ENCODE data around the gene ATP11A. TPM values are rescaled to one million over a fixed set of nuclear protein-coding genes. Genes with fewer than 3 reads are reported as not detected.

Gene ATP11A
- polyA plus RNA-seq (2013), result 28.9 and 29.2 TPM in 2 replicates

- peak within 1 kb of the TSS; percentile 87 for H3K4me3 ChIP-seq (ENCODE audit: low read depth, low read length)
- no CpG with 5 or more reads among the region's 95 CpGs for WGBS (ENCODE audit: extremely low coverage, insufficient coverage, insufficient read length)
- H3K36me3 ChIP-seq (ENCODE audit: control insufficient read depth in 1 of 2, insufficient read depth in 2 of 2, low read length in 2 of 2), result no peaks in the 10 kb centered on the region
- H4K91ac ChIP-seq (ENCODE audit: low read depth, low read length), result peak within 1 kb of the TSS; percentile 85
- H3K4me2 ChIP-seq (ENCODE audit: low read length), result peak within 1 kb of the TSS; percentile 74
- H3K18ac ChIP-seq (ENCODE audit: low read length), result peak within 1 kb of the TSS; percentile 87
- no peaks in the 10 kb centered on the region for H3K9me3 ChIP-seq (ENCODE audit: insufficient read depth, low read depth, low read length)
- peaks cover 15% of the 10 kb centered on the region for H3K79me1 ChIP-seq (ENCODE audit: low read length)
- peak within 1 kb of the TSS; percentile 53 for H2BK12ac ChIP-seq (ENCODE audit: low read length)
- H3K4ac ChIP-seq (ENCODE audit: low read depth, low read length), result peak within 1 kb of the TSS; percentile 67
- H2AFZ ChIP-seq (ENCODE audit: insufficient read depth, low read length, poor library complexity), result peak within 1 kb of the TSS; percentile 92
- no peaks in the 10 kb centered on the region for H3K27me3 ChIP-seq (ENCODE audit: insufficient read depth, low read length)
- peak within 1 kb of the TSS; percentile 78 for H2AK5ac ChIP-seq (ENCODE audit: low read length)
- peaks cover 26% of the 10 kb centered on the region for H3K79me2 ChIP-seq (ENCODE audit: control insufficient read depth, insufficient read depth, low read length, poor library complexity)
- peak within 1 kb of the TSS; percentile 91 for H3K14ac ChIP-seq (ENCODE audit: low read length)
- H3K23ac ChIP-seq (ENCODE audit: low read length), result no peak within 1 kb of the TSS
- peak within 1 kb of the TSS; percentile 89 for H3K9ac ChIP-seq (ENCODE audit: low read length)
- DNase-seq, result peak; percentile 92 to 93
- peak within 1 kb of the TSS; percentile 84 for H3K27ac ChIP-seq (ENCODE audit: low read depth, low read length)
- peak within 1 kb of the TSS; percentile 91 for H4K8ac ChIP-seq (ENCODE audit: low read depth, low read length)
- peak within 1 kb of the TSS; percentile 59 for H4K12ac ChIP-seq (ENCODE audit: low read depth, low read length)
- peak within 1 kb of the TSS; percentile 89 for H2BK120ac ChIP-seq (ENCODE audit: insufficient read depth, low read length, poor library complexity)
- H2BK5ac ChIP-seq (ENCODE audit: low read depth, low read length, poor library complexity), result peak within 1 kb of the TSS; percentile 88
- H3K4me1 ChIP-seq (ENCODE audit: control insufficient read depth in 1 of 2, insufficient read depth in 2 of 2, low read length in 2 of 2), result peaks cover 18 to 29% of the 10 kb centered on the region in 2 experiments
Measured at GRCh38 chr13:112689303-112690245, at the start of gene ATP11A. TSS of gene ATP11A (plus strand) at chr13:112690038. CDS start at chr13:112690417, 379 bp downstream.

- Histone ChIP-seq H3K27ac (ENCODE audit: low read depth, low read length) (no peak overlapping the region), H3K14ac (ENCODE audit: low read length) (no peak overlapping the region), H2BK12ac (ENCODE audit: low read length) (no peak overlapping the region), H2AFZ (ENCODE audit: insufficient read depth, low read length, poor library complexity) (no peak overlapping the region), H3K79me1 (ENCODE audit: low read length) (peaks cover 17% of the 10 kb centered on the region), H3K4me3 (ENCODE audit: low read depth, low read length) (no peak overlapping the region), H3K4ac (ENCODE audit: low read depth, low read length) (no peak overlapping the region), H3K9ac (ENCODE audit: low read length) (no peak overlapping the region), H3K36me3 (ENCODE audit: control insufficient read depth in 1 of 2, insufficient read depth in 2 of 2, low read length in 2 of 2) (no peaks in the 10 kb centered on the region), H3K9me3 (ENCODE audit: insufficient read depth, low read depth, low read length) (peaks cover 2% of the 10 kb centered on the region), H4K8ac (ENCODE audit: low read depth, low read length) (no peak overlapping the region), H3K4me1 (ENCODE audit: control insufficient read depth in 1 of 2, insufficient read depth in 2 of 2, low read length in 2 of 2) (peaks cover 22 to 27% of the 10 kb centered on the region in 2 experiments), H4K12ac (ENCODE audit: low read depth, low read length) (no peak overlapping the region), H3K79me2 (ENCODE audit: control insufficient read depth, insufficient read depth, low read length, poor library complexity) (no peaks in the 10 kb centered on the region), H3K4me2 (ENCODE audit: low read length) (no peak overlapping the region), H3K27me3 (ENCODE audit: insufficient read depth, low read length) (no peaks in the 10 kb centered on the region), H2BK5ac (ENCODE audit: low read depth, low read length, poor library complexity) (no peak overlapping the region), H3K23ac (ENCODE audit: low read length) (no peak overlapping the region), H2BK120ac (ENCODE audit: insufficient read depth, low read length, poor library complexity) (no peak overlapping the region), H2AK5ac (ENCODE audit: low read length) (no peak overlapping the region), H3K18ac (ENCODE audit: low read length) (no peak overlapping the region), H4K91ac (ENCODE audit: low read depth, low read length) (no peak overlapping the region)
- WGBS (ENCODE audit: extremely low coverage, insufficient coverage, insufficient read length), result no CpG with 5 or more reads among the region's 19 CpGs
- no peak for DNase-seq
Measured at GRCh38 chr13:112641456-112642089, 48.3 kb upstream of the ATP11A start.

GRCh38 chr13:112642090-112642460 is 47.8 kb upstream of the ATP11A start:
- Histone ChIP-seq H3K27ac (ENCODE audit: low read depth, low read length) (no peak overlapping the region), H2BK12ac (ENCODE audit: low read length) (peak overlapping the region; percentile 35), H3K4me2 (ENCODE audit: low read length) (no peak overlapping the region), H3K79me2 (ENCODE audit: control insufficient read depth, insufficient read depth, low read length, poor library complexity) (no peaks in the 10 kb centered on the region), H3K18ac (ENCODE audit: low read length) (no peak overlapping the region), H3K23ac (ENCODE audit: low read length) (no peak overlapping the region), H3K9me3 (ENCODE audit: insufficient read depth, low read depth, low read length) (peaks cover 2% of the 10 kb centered on the region), H3K4ac (ENCODE audit: low read depth, low read length) (no peak overlapping the region), H2BK120ac (ENCODE audit: insufficient read depth, low read length, poor library complexity) (no peak overlapping the region), H4K91ac (ENCODE audit: low read depth, low read length) (no peak overlapping the region), H3K14ac (ENCODE audit: low read length) (no peak overlapping the region), H3K9ac (ENCODE audit: low read length) (no peak overlapping the region), H3K4me3 (ENCODE audit: low read depth, low read length) (no peak overlapping the region), H3K4me1 (ENCODE audit: control insufficient read depth in 1 of 2, insufficient read depth in 2 of 2, low read length in 2 of 2) (peaks cover 17 to 22% of the 10 kb centered on the region in 2 experiments), H4K12ac (ENCODE audit: low read depth, low read length) (no peak overlapping the region), H4K8ac (ENCODE audit: low read depth, low read length) (no peak overlapping the region), H3K27me3 (ENCODE audit: insufficient read depth, low read length) (no peaks in the 10 kb centered on the region), H3K79me1 (ENCODE audit: low read length) (peaks cover 12% of the 10 kb centered on the region), H2AFZ (ENCODE audit: insufficient read depth, low read length, poor library complexity) (no peak overlapping the region), H2BK5ac (ENCODE audit: low read depth, low read length, poor library complexity) (no peak overlapping the region), H2AK5ac (ENCODE audit: low read length) (no peak overlapping the region), H3K36me3 (ENCODE audit: control insufficient read depth in 1 of 2, insufficient read depth in 2 of 2, low read length in 2 of 2) (no peaks in the 10 kb centered on the region)
- no peak for DNase-seq
- WGBS (ENCODE audit: extremely low coverage, insufficient coverage, insufficient read length), result no CpG with 5 or more reads among the region's 13 CpGs

- Histone ChIP-seq H3K27me3 (ENCODE audit: insufficient read depth, low read length) (no peaks in the 10 kb centered on the region), H3K4me3 (ENCODE audit: low read depth, low read length) (no peak overlapping the region), H3K9ac (ENCODE audit: low read length) (no peak overlapping the region), H3K4me1 (ENCODE audit: control insufficient read depth in 1 of 2, insufficient read depth in 2 of 2, low read length in 2 of 2) (peaks cover 2 to 9% of the 10 kb centered on the region in 2 experiments), H4K8ac (ENCODE audit: low read depth, low read length) (no peak overlapping the region), H3K14ac (ENCODE audit: low read length) (no peak overlapping the region), H3K36me3 (ENCODE audit: control insufficient read depth in 1 of 2, insufficient read depth in 2 of 2, low read length in 2 of 2) (no peaks in the 10 kb centered on the region), H3K23ac (ENCODE audit: low read length) (no peak overlapping the region), H3K4ac (ENCODE audit: low read depth, low read length) (no peak overlapping the region), H3K18ac (ENCODE audit: low read length) (no peak overlapping the region), H4K91ac (ENCODE audit: low read depth, low read length) (no peak overlapping the region), H3K9me3 (ENCODE audit: insufficient read depth, low read depth, low read length) (peaks cover 2% of the 10 kb centered on the region), H3K4me2 (ENCODE audit: low read length) (no peak overlapping the region), H3K27ac (ENCODE audit: low read depth, low read length) (no peak overlapping the region), H3K79me1 (ENCODE audit: low read length) (no peaks in the 10 kb centered on the region), H4K12ac (ENCODE audit: low read depth, low read length) (no peak overlapping the region), H2BK12ac (ENCODE audit: low read length) (no peak overlapping the region), H2BK5ac (ENCODE audit: low read depth, low read length, poor library complexity) (no peak overlapping the region), H2AK5ac (ENCODE audit: low read length) (no peak overlapping the region), H2AFZ (ENCODE audit: insufficient read depth, low read length, poor library complexity) (no peak overlapping the region), H2BK120ac (ENCODE audit: insufficient read depth, low read length, poor library complexity) (no peak overlapping the region), H3K79me2 (ENCODE audit: control insufficient read depth, insufficient read depth, low read length, poor library complexity) (no peaks in the 10 kb centered on the region)
- DNase-seq, result no peak
- WGBS (ENCODE audit: extremely low coverage, insufficient coverage, insufficient read length), result no CpG with 5 or more reads among the region's 9 CpGs
Measured at GRCh38 chr13:112643759-112644459, 45.9 kb upstream of the ATP11A start.
